Naive thymus-derived CD4-positive, alpha-beta T cell (primary cell): ENCODE results near the gene RFX3. TPM values are rescaled to one million over a fixed set of nuclear protein-coding genes. Genes with fewer than 3 reads are reported as not detected.

Experiments
- ATAC-seq: fragments of 150-1000 bp; cut with Tn5 transposase; 2 replicates; pipeline ENCODE4 v1.10.0; 2021; ENCODE audit warnings: mild to moderate bottlenecking, moderate library complexity
- CTCF ChIA-PET: fragments of 350-600 bp; sonication (Branson Sonifier 250); formaldehyde crosslinking; loops from one replicate; lab custom pipeline; 2021; ENCODE audit warnings: antibody characterized with exemption; lab: Charles Lee
- POLR2A ChIA-PET: fragments of 350-600 bp; sonication (Branson Sonifier 250); formaldehyde crosslinking; loops from one replicate; lab custom pipeline; 2021; ENCODE audit warnings: antibody characterized with exemption, inconsistent platforms; lab: Charles Lee
- DNase-seq, 9 donors: peaks; one replicate each; pipeline versions ENCODE4 v3.0.0 to v3.0.0-alpha.2; 2020 to 2022; ENCODE audit warnings: mixed read lengths in 1 of 9
- H3K27ac ChIP-seq: one replicate; pipeline ENCODE4 v1.7.0; 2013; ENCODE audit warnings: mild to moderate bottlenecking, low read depth, low read length, moderate library complexity
- H3K27me3 ChIP-seq, 2 donors: one replicate each; pipeline ENCODE4 v1.7.0; 2013; ENCODE audit warnings: low read length in 2 of 2, mild to moderate bottlenecking in 2 of 2, moderate library complexity in 2 of 2; ENCODE audit not compliant: control insufficient read depth in 2 of 2, insufficient read depth in 2 of 2
- H3K36me3 ChIP-seq, 3 experiments: 1 replicate in 2 of 3; 2 replicates in 1 of 3; pipeline ENCODE4 v1.7.0; 2013; ENCODE audit warnings: low read length in 3 of 3, mild to moderate bottlenecking in 3 of 3, moderate library complexity in 1 of 3; ENCODE audit not compliant: insufficient read depth in 3 of 3, control insufficient read depth in 2 of 3
- H3K4me1 ChIP-seq, 2 donors: one replicate each; pipeline ENCODE4 v1.7.0; 2013; ENCODE audit warnings: low read length in 2 of 2, mild to moderate bottlenecking in 2 of 2, moderate library complexity in 1 of 2; ENCODE audit not compliant: control insufficient read depth in 2 of 2, insufficient read depth in 2 of 2
- H3K4me3 ChIP-seq: 2 replicates; pipeline ENCODE4 v1.7.0; 2013; ENCODE audit warnings: mild to moderate bottlenecking, low read length
- H3K9me3 ChIP-seq, 3 experiments: 1 replicate in 2 of 3; 2 replicates in 1 of 3; pipeline ENCODE4 v1.7.0; 2013; ENCODE audit warnings: low read length in 3 of 3; ENCODE audit not compliant: control insufficient read depth in 2 of 3
- H3K27ac Mint-ChIP-seq, 9 donors: one replicate each; pipeline ENCODE4 v1.8.0; 2020 to 2022; ENCODE audit warnings: mixed read lengths in 9 of 9, mild to moderate bottlenecking in 8 of 9, moderate library complexity in 5 of 9, inconsistent platforms in 2 of 9
- H3K27me3 Mint-ChIP-seq, 5 donors: one replicate each; pipeline ENCODE4 v1.8.0; 2021 to 2022; ENCODE audit warnings: mixed read lengths in 5 of 5, mild to moderate bottlenecking in 1 of 5
- H3K36me3 Mint-ChIP-seq, 5 donors: one replicate each; pipeline ENCODE4 v1.8.0; 2020 to 2022; ENCODE audit warnings: mixed read lengths in 5 of 5, mild to moderate bottlenecking in 3 of 5, inconsistent platforms in 1 of 5
- H3K4me1 Mint-ChIP-seq, 7 donors: one replicate each; pipeline ENCODE4 v1.8.0; 2020 to 2022; ENCODE audit warnings: mixed read lengths in 7 of 7, mild to moderate bottlenecking in 3 of 7, inconsistent platforms in 1 of 7
- H3K4me3 Mint-ChIP-seq, 10 donors: one replicate each; pipeline ENCODE4 v1.8.0; 2020 to 2022; ENCODE audit warnings: mild to moderate bottlenecking in 10 of 10, mixed read lengths in 10 of 10, moderate library complexity in 6 of 10, inconsistent platforms in 2 of 10
- H3K9me3 Mint-ChIP-seq, 11 donors: one replicate each; pipeline ENCODE4 v1.8.0; 2020 to 2022; ENCODE audit warnings: mixed read lengths in 11 of 11, mild to moderate bottlenecking in 4 of 11, inconsistent platforms in 1 of 11, moderate library complexity in 1 of 11
- intact Hi-C, 2 donors: fragments of 100-400 bp; cut with micrococcal nuclease; formaldehyde crosslinking; loops; one replicate each; pipeline ENCODE4 v1.15.1; 2023
- polyA plus RNA-seq, 2 donors: library from polyadenylated mRNA; unstranded; fragments of 300-500 nt; fragmentation: Illumina TruSeq; gene quantifications; one replicate each; pipeline ENCODE4 v1.2.3, GENCODE V29; 2021
- total RNA-seq, 6 experiments: library from RNA in 5 of 6; stranded (reverse) in 5 of 6; gene quantifications; 1 replicate in 5 of 6; 2 replicates in 1 of 6; pipeline ENCODE4 v1.2.3 and lab custom pipeline; 2021 to 2026

Gene RFX3
- total and polyA plus RNA-seq, 7 experiments from 2014 or later: 6.2 to 31.7 (median 24.7) TPM

DNA sequence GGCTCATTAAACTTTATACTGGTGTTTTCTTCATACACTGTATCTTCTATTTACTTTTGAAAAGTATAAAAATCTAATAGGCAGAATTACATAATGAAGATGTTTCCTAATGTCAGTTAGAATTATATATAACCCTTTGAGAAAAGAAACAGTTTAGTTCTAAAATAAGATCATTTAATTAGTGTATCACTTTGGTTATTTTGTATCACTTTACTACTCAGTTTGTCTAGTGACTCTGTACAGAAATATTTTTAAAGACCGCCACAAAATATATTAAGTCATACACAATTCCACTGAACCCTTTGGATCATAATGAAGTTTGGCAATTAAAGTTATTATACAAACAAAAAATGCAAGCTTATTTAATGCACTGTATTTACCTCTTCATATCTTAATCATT is 15.0 kb downstream of the RFX3 start:
- H3K36me3 Mint-ChIP-seq: peaks cover 0 to 9% (median 0%) of the 10 kb centered on the region in 5 donors
- CTCF ChIA-PET: no interaction called here

DNA sequence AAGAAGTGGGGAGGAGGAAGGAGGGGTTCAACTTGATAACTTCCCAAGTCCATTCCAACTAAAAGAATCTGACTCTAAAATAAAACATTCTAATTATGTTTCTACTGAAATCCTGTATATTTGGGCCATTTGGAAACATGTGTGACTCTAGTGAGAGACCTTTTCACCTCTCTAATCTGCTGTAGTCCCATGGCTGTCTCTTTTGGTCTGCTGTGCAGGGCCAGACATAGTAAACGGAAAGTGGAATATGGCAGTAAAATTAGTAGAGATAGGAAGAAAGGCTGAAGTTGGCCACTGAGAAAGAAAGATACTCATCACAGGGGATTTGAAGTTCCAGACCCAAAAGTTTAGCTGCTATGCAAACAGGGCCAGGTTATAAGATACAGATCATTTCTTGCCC is 15.9 kb downstream of the RFX3 start:
- peak overlapping the region in 4 of 9 donors; percentile 3 to 52 (median 26) for H3K27ac Mint-ChIP-seq
- DNase-seq (no peak), ATAC-seq (no peak)
- POLR2A ChIA-PET: no interaction called here
- H3K4me3 ChIP-seq: no peak overlapping the region
- no peaks in the 10 kb centered on the region for H3K36me3 ChIP-seq
- peaks cover 0 to 12% of the 10 kb centered on the region in 2 donors for H3K4me1 ChIP-seq
- H3K9me3 ChIP-seq: no peaks in the 10 kb centered on the region
- H3K9me3 Mint-ChIP-seq: peaks cover 0 to 1% (median 0%) of the 10 kb centered on the region in 11 donors
- no peak overlapping the region for H3K4me3 Mint-ChIP-seq
- CTCF ChIA-PET: no interaction called here
- H3K27me3 ChIP-seq: no peaks in the 10 kb centered on the region
- peaks cover 23 to 66% (median 45%) of the 10 kb centered on the region in 7 donors for H3K4me1 Mint-ChIP-seq
- intact Hi-C loops: loop anchor here (2.0 kb wide), 2 partner anchors 13 to 19 kb away; no protein-coding TSS in a partner anchor
- no peaks in the 10 kb centered on the region for H3K27me3 Mint-ChIP-seq
- no peak overlapping the region for H3K27ac ChIP-seq
- peaks cover 0 to 8% (median 0%) of the 10 kb centered on the region in 5 donors for H3K36me3 Mint-ChIP-seq

More for the DNA sequence above, 15.0 kb downstream of the RFX3 start:
- intact Hi-C loops: loop anchor here in 1 of 2 donors (1.0 kb wide), 1 partner anchor 7 kb away; no protein-coding TSS in a partner anchor
- DNase-seq: no peak
- peaks cover 0 to 12% of the 10 kb centered on the region in 2 donors for H3K4me1 ChIP-seq
- H3K36me3 ChIP-seq: no peaks in the 10 kb centered on the region
- Mint-ChIP-seq H3K4me3 (no peak overlapping the region), H3K27me3 (no peaks in the 10 kb centered on the region), H3K9me3 (peaks cover 0 to 1% (median 0%) of the 10 kb centered on the region in 11 donors), H3K4me1 (peaks cover 24 to 68% (median 45%) of the 10 kb centered on the region in 7 donors), H3K27ac (no peak overlapping the region)
- POLR2A ChIA-PET: no interaction called here
- H3K27me3 ChIP-seq: no peaks in the 10 kb centered on the region
- no peaks in the 10 kb centered on the region for H3K9me3 ChIP-seq
- no peak overlapping the region for H3K4me3 ChIP-seq
- H3K27ac ChIP-seq: no peak overlapping the region
- no peak for ATAC-seq

DNA sequence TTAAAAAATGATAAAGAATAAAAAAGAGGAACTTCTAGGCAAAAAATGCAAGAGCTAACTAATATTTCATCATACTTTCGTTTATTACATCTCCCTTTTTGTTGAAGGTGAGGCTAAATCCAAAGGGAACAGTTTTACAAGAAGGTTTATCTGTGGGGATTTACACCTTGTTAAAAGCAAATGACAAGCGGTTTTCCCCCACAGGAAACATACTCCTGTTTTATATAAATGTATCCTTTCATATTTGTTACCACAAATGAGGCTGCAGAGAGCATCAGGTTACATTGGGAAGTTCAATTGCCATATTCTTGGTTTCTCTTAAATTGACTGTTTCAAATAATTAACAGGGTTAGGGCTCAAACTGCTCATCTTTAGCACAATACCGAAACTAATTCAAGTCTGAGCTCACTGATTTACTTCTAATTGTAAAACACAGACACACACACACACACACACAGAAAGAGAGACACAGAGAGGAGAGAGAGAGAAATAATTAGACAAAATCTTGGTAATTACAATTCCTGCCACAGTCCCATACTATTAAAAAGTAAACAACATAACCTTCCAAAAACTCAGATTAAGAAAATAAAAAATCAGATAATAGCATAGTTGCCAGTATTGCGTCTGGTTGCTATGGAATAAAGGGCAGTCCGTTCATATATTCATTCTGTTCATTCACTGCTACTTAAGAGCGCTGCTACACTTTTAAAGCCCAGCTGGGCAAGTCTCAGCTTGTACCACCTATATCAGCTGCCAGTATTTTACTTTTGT is 17.1 kb downstream of the RFX3 start:
- Histone ChIP-seq H3K9me3 (no peaks in the 10 kb centered on the region), H3K36me3 (no peaks in the 10 kb centered on the region), H3K4me3 (no peak overlapping the region), H3K27ac (no peak overlapping the region), H3K4me1 (peaks cover 0 to 12% of the 10 kb centered on the region in 2 donors), H3K27me3 (no peaks in the 10 kb centered on the region)
- peak overlapping the region in 8 of 10 donors; percentile 6 to 66 (median 38) for H3K4me3 Mint-ChIP-seq
- peaks cover 0 to 8% (median 0%) of the 10 kb centered on the region in 5 donors for H3K36me3 Mint-ChIP-seq
- H3K9me3 Mint-ChIP-seq: peaks cover 0 to 1% (median 0%) of the 10 kb centered on the region in 11 donors
- no peaks in the 10 kb centered on the region for H3K27me3 Mint-ChIP-seq
- DNase-seq: no peak
- CTCF ChIA-PET: no interaction called here
- peak overlapping the region in 5 of 9 donors; percentile 24 to 83 (median 76) for H3K27ac Mint-ChIP-seq
- ATAC-seq: no peak
- H3K4me1 Mint-ChIP-seq: peaks cover 23 to 62% (median 41%) of the 10 kb centered on the region in 7 donors
- POLR2A ChIA-PET: interaction anchor here (1.1 to 2.3 kb wide), 2 partner anchors 16 to 18 kb away, joined by 3 to 9 read pairs; partner anchors contain the start of gene RFX3
- intact Hi-C loops: loop anchor here (2.0 kb wide), 2 partner anchors 14 to 18 kb away; no protein-coding TSS in a partner anchor

DNA sequence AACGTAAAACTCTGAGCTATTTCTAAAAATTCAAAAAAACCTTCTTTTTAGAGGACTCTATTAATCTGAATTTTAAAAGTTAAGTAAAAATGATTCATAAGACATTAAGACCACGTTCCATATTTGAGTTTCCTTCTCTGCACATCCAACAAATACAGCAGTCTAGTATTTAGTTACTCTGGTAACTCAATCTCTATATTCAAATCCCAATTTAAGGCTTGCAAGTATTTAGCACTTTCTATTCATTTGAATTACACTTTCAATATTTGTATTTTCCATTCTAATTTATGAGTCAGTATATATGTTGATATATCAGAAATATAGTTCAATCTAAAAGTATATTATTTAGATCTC is 17.7 kb downstream of the RFX3 start:
- no peaks in the 10 kb centered on the region for H3K9me3 ChIP-seq
- H3K27me3 Mint-ChIP-seq: no peaks in the 10 kb centered on the region
- DNase-seq (no peak), ATAC-seq (peak; percentile 3)
- H3K27ac Mint-ChIP-seq: peak overlapping the region in 4 of 9 donors; percentile 38 to 83 (median 74)
- POLR2A ChIA-PET: interaction anchor here (0.9 to 2.3 kb wide), 3 partner anchors 16 to 29 kb away, joined by 3 to 9 read pairs (median 3); partner anchors contain the start of gene RFX3
- no peaks in the 10 kb centered on the region for H3K36me3 ChIP-seq
- peaks cover 0 to 7% of the 10 kb centered on the region in 2 donors for H3K4me1 ChIP-seq
- peaks cover 0 to 8% (median 0%) of the 10 kb centered on the region in 5 donors for H3K36me3 Mint-ChIP-seq
- H3K4me3 Mint-ChIP-seq: peak overlapping the region in 3 of 10 donors; percentile 25 to 55 (median 29)
- CTCF ChIA-PET: no interaction called here
- peaks cover 0 to 1% (median 0%) of the 10 kb centered on the region in 11 donors for H3K9me3 Mint-ChIP-seq
- H3K27me3 ChIP-seq: no peaks in the 10 kb centered on the region
- intact Hi-C loops: loop anchor here (2.0 kb wide), 2 partner anchors 15 to 17 kb away; no protein-coding TSS in a partner anchor
- peaks cover 23 to 56% (median 36%) of the 10 kb centered on the region in 7 donors for H3K4me1 Mint-ChIP-seq
- H3K27ac ChIP-seq: no peak overlapping the region
- no peak overlapping the region for H3K4me3 ChIP-seq

DNA sequence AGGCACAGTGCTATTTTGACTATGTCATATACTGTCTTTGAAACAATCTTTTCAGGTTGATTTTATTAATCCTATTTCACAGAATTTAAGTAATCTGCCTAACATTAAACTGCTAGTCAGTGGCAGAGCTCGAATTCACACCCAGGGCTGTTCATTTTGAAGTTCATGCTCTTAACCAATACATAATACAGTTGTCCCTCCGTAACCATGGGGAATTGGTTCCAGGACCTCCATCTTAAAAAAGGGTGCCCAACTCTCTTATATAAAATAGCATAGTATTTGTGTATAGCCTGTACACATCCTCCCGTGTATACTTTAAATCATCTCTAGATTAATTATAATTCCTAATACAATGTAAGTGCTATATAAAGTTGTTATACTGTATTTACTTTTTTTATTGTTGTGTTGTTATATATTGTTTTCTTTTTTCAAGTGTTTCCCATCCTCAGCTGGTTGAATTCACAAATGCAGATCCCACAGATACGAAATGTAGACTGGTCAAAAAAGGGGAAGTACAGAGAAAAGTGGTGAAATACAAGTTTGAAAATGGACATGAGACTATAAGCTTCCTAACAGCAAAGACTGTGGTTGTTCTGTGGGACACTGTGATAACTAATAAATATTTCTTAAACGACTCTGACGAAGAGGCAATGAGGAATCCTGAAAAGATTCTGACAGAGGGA is 18.3 kb downstream of the RFX3 start:
- Mint-ChIP-seq H3K4me1 (peaks cover 23 to 57% (median 38%) of the 10 kb centered on the region in 7 donors), H3K9me3 (no peaks in the 10 kb centered on the region), H3K27me3 (no peaks in the 10 kb centered on the region), H3K4me3 (no peak overlapping the region), H3K27ac (peak overlapping the region in 5 of 9 donors; percentile 5 to 83 (median 49)), H3K36me3 (peaks cover 0 to 13% (median 5%) of the 10 kb centered on the region in 5 donors)
- ATAC-seq (peak; percentile 75), DNase-seq (no peak)
- Histone ChIP-seq H3K27ac (no peak overlapping the region), H3K27me3 (no peaks in the 10 kb centered on the region), H3K4me3 (no peak overlapping the region), H3K4me1 (peaks cover 0 to 7% of the 10 kb centered on the region in 2 donors), H3K9me3 (no peaks in the 10 kb centered on the region), H3K36me3 (no peaks in the 10 kb centered on the region)
- CTCF ChIA-PET: no interaction called here
- POLR2A ChIA-PET: interaction anchor here (0.9 to 2.3 kb wide), 5 partner anchors 17 to 29 kb away, joined by 3 to 9 read pairs (median 3); partner anchors contain the start of gene RFX3
- intact Hi-C loops: loop anchor here (2.0 kb wide), 2 partner anchors 15 to 17 kb away; no protein-coding TSS in a partner anchor

DNA sequence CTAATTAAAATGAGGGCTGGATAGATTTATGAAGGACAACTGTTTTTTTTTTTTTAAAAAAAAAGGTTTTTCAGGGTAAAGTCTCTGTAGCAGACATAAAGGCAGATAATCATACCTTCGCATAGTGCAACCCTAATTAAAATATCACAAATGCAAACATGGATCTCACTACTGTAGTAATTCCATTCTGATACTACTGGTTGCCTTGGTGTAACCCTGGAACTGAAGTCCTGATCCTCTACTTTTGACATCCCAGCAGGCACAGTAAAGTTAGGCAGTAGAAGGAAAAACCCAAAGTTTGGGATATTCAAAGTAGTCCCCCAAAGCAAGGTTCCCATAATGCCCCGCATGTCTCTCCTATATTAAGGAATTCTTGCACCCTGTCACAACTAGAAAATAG is 19.6 kb downstream of the RFX3 start:
- H3K27ac Mint-ChIP-seq: peak overlapping the region in 1 of 9 donors; percentile 14
- no peak for DNase-seq
- H3K27me3 Mint-ChIP-seq: no peaks in the 10 kb centered on the region
- no peak for ATAC-seq
- ChIA-PET POLR2A (interaction anchor here (1.1 kb wide), 1 partner anchor 20 kb away, joined by 7 read pairs; no protein-coding TSS in a partner anchor), CTCF (no interaction called here)
- no peaks in the 10 kb centered on the region for H3K9me3 Mint-ChIP-seq
- no peaks in the 10 kb centered on the region for H3K9me3 ChIP-seq
- no peaks in the 10 kb centered on the region for H3K36me3 ChIP-seq
- peaks cover 0 to 13% (median 9%) of the 10 kb centered on the region in 5 donors for H3K36me3 Mint-ChIP-seq
- intact Hi-C loops: loop anchor here in 1 of 2 donors (2.0 kb wide), 1 partner anchor 17 kb away; no protein-coding TSS in a partner anchor
- no peak overlapping the region for H3K4me3 Mint-ChIP-seq
- H3K27me3 ChIP-seq: no peaks in the 10 kb centered on the region
- H3K4me3 ChIP-seq: no peak overlapping the region
- H3K4me1 ChIP-seq: peaks cover 0 to 7% of the 10 kb centered on the region in 2 donors
- H3K4me1 Mint-ChIP-seq: peaks cover 18 to 54% (median 35%) of the 10 kb centered on the region in 7 donors
- no peak overlapping the region for H3K27ac ChIP-seq
